Dedifferentiated amniotic fluid mesenchymal stem cell (primary cell): ENCODE results near the gene GCSAML.

ENCODE experiments used
- DNase-seq: peaks from one replicate; pipeline ENCODE4 v3.0.0-alpha.2; 2016; ENCODE audit errors: extremely low spot score

The GCSAML gene

GRCh38 chr1:247574236-247574635 is 25.3 kb downstream of the GCSAML start:
- DNase-seq, result no peak

- DNase-seq, result no peak
These were observed 25.7 kb downstream of the GCSAML start for GRCh38 chr1:247574664-247575063.

DNA sequence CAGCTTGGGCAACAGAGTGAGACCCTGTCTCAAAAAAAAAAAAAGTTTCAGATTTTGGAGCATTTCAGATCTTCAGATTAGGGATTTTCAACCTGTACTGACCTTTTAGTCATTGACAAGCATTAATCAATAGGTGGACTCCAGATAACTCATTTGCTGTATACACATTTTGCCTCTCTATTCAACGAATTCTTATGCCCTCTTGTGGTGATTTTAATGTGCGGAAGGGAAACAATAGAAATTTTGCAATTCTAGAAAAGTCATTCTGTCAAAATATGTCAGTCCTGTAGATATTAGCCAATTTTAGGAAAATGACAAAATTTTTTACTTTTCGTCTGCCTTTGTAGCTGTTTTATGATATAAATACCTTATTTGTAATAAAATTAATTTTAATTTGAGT is 27.6 kb downstream of the GCSAML start:
- no peak for DNase-seq

DNA sequence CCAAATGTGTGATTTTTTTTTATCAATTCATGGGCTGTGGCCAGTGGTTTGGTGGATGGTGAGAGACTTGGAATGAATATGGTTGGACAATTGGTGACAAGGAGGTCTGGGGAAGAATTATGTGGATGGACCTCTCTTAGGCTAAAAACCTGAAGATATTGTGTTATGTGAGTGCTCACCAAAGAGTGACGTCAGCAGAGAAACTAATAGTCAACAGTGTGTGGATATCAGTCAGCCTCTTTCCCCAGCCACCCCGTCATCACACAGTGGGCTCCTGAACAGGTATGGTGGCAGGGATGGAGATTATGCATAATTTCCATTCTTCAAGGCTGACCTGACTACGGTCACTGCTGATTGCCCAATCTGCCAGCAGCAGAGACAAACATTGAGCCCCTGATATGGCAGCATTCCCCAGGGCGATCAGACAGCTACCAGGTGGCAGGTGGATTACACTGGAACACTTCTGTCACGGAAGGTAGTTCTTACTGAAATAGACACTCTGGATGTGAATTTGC is 30.1 kb downstream of the GCSAML start:
- no peak for DNase-seq

GRCh38 chr1:247588060-247588459 is 39.1 kb downstream of the GCSAML start, which contains the start of gene OR2G2:
Gene OR2G2 (plus strand): TSS chr1:247588360. CDS start chr1:247588360, 0 bp downstream.
- no peak for DNase-seq

- DNase-seq, result no peak
These were observed 56.4 kb downstream of the GCSAML start, which contains the start of gene OR2G3 for GRCh38 chr1:247605286-247605685. Gene OR2G3 (plus strand): TSS chr1:247605586. CDS start chr1:247605586, 0 bp downstream.

- DNase-seq, result no peak
These were observed 64.5 kb downstream of the GCSAML start for GRCh38 chr1:247613405-247613804.

DNA sequence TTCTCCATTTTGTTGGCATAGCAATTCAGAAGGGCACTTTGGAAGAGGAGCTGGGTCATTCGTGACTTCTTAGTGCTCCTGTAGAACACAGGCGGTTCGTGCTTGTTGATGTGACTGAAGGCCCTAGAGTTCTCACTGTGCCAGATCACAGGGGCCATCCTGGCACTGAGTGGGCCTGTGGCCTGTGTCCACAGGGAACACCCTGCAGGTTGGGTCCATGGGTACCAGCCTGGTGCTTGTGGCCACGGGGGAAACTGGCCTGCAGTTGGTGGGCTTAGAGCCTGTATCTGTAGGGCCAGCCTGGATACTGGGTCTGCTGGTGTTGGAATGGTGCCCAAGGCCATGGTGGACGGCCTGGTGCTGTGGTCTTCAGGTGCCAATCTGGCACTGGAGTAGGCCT is 65.7 kb downstream of the GCSAML start:
- no peak for DNase-seq
